Kidney (tissue), 14 donors: ENCODE measurements around the gene RBP7. TPM values are rescaled to one million over a fixed set of nuclear protein-coding genes. Genes with fewer than 3 reads are reported as not detected.

ENCODE experiments used
- DNase-seq, 5 donors: peaks; one replicate each; pipeline ENCODE4 v3.0.0-alpha.2; 2013 to 2020
- FAIRE-seq: peaks from 2 replicates; lab custom pipeline; 2012; peaks lifted over from hg19 to GRCh38; lab: Jason Lieb, UNC
- H3K27ac ChIP-seq, 2 donors: one replicate each; pipeline ENCODE4 v1.7.0; 2013; ENCODE audit warnings: low read depth in 2 of 2, low read length in 2 of 2, inconsistent platforms in 1 of 2
- H3K27me3 ChIP-seq: one replicate; pipeline ENCODE4 v1.7.1; 2013; ENCODE audit warnings: low read length, inconsistent platforms; ENCODE audit not compliant: control insufficient read depth, insufficient read depth
- H3K36me3 ChIP-seq, 3 donors: one replicate each; pipeline versions ENCODE4 v1.7.0 to v1.7.1; 2013; ENCODE audit warnings: low read length in 3 of 3, control low read depth in 1 of 3, inconsistent platforms in 1 of 3; ENCODE audit not compliant: insufficient read depth in 3 of 3, control insufficient read depth in 2 of 3
- H3K4me1 ChIP-seq, 3 donors: one replicate each; pipeline versions ENCODE4 v1.7.0 to v1.7.1; 2013; ENCODE audit warnings: low read length in 3 of 3, inconsistent platforms in 1 of 3, low read depth in 1 of 3; ENCODE audit not compliant: control insufficient read depth in 2 of 3, insufficient read depth in 2 of 3
- H3K4me3 ChIP-seq, 3 donors: one replicate each; pipeline versions ENCODE4 v1.7.0 to v1.8.1; 2013; ENCODE audit warnings: low read length in 3 of 3, control low read depth in 1 of 3, inconsistent platforms in 1 of 3
- H3K9ac ChIP-seq, 3 donors: one replicate each; pipeline versions ENCODE4 v1.7.0 to v1.7.1; 2013; ENCODE audit warnings: low read length in 3 of 3, control low read depth in 1 of 3, inconsistent platforms in 1 of 3
- H3K9me3 ChIP-seq, 3 donors: one replicate each; pipeline versions ENCODE4 v1.7.0 to v1.7.1; 2013; ENCODE audit warnings: low read length in 3 of 3, control low read depth in 1 of 3, inconsistent platforms in 1 of 3; ENCODE audit not compliant: control insufficient read depth in 2 of 3, insufficient read depth in 1 of 3
- CTCF ChIP-seq: IDR thresholded peaks from 3 replicates; pipeline ENCODE4 v1.5.1; 2012; ENCODE audit warnings: mild to moderate bottlenecking, moderate library complexity, borderline replicate concordance; ENCODE audit not compliant: insufficient read depth; ENCODE audit errors: extremely low read depth
- intact Hi-C: fragments of 100-400 bp; cut with DNase I; formaldehyde crosslinking; loops from one replicate; pipeline ENCODE4 v1.11.1; 2022
- polyA plus RNA-seq: library from polyadenylated mRNA; stranded (reverse); fragments of 350-450 nt; fragmentation: Illumina TruSeq; extraction: RNeasy Lipid Tissue Mini Kit (QIAGEN cat#74804); gene quantifications from one replicate; pipeline ENCODE4 v1.2.3, GENCODE V29; 2014; ENCODE audit warnings: low read depth, low replicate concordance; ENCODE audit not compliant: insufficient read depth
- total RNA-seq: library from RNA; stranded (reverse); fragmentation: NEBNext Ultra II Directional; extraction: Animal tissue kit (Norgen Biotek cat#: 25700); gene quantifications from one replicate; pipeline ENCODE4 v1.2.1, GENCODE V29; 2021
- donor health status: control.
- donor health status: control.
- donor health status: control.
- donor health status: control.
- donor health status: control.
- donor health status: DM: yes; HTN: yes; CAD: no.
- donor health status: Normal renal cell carcinoma (clear cell type).

Gene RBP7
- total and polyA plus RNA-seq, 2 donors from 2014 or later, result 21.2 to 49.3 TPM

GRCh38 chr1:10042746-10043145 is 45.7 kb downstream of the RBP7 start:
- intact Hi-C loops, result no loop called here
- no peak for FAIRE-seq

DNA sequence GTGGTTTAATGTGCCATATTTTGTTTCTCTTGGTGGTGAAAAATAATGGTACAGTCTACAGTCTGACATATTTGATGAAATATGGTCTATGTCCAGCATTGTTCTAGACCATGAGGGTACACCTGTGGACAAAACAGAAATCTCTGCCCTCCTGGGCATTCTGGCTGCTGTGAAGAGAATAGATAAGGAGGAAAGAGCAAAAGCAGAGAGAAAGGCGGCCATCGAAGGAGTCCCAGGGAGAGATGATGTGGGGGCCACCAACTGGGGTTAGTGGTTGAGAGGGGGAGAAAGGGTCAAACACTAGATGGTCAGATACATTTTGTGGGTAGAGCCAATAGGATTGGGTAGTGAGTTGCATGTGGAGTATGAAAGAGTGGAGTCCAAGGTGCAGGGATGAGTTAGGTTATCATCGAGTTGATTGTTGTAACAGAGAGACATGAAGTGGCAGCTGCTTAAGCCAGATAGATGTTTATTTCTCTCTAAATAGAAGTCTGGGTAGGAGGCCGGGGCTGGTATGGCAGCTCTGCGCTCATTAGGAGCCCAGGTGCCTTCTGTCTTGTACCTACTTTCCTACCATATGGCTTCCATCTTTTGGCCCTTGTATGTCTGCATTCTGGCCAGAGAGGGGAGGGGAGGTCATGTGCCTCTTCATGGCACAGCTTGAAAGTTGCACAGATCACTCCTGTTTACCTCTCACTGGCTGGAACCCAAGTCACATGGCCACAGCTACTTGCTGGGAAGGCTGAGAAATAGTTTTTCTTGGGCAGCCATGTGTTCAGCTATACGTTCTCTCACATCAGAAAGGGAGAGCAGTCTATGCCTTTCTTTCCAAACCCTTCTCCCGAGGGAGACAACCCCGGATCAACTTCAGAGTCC is 48.7 kb downstream of the RBP7 start:
- H3K27me3 ChIP-seq, result no peaks in the 10 kb centered on the region
- H3K4me1 ChIP-seq, result peaks cover 0 to 12% (median 7%) of the 10 kb centered on the region in 3 donors
- H3K36me3 ChIP-seq, result no peaks in the 10 kb centered on the region
- no peak for FAIRE-seq
- TF ChIP-seq CTCF, result no peak
- intact Hi-C loops, result no loop called here
- no peak overlapping the region for H3K27ac ChIP-seq
- H3K4me3 ChIP-seq, result no peak overlapping the region
- H3K9ac ChIP-seq, result no peak overlapping the region
- DNase-seq, result peak in 3 of 5 donors; percentile 11 to 43 (median 15)
- no peaks in the 10 kb centered on the region for H3K9me3 ChIP-seq

More at GRCh38 chr1:10042746-10043145, 45.7 kb downstream of the RBP7 start:
- H3K36me3 ChIP-seq, result peaks cover 0 to 2% (median 0%) of the 10 kb centered on the region in 3 donors
- no peak overlapping the region for H3K27ac ChIP-seq
- no peak for TF ChIP-seq CTCF
- H3K9ac ChIP-seq, result no peak overlapping the region
- H3K27me3 ChIP-seq, result no peaks in the 10 kb centered on the region
- DNase-seq, result no peak
- H3K4me3 ChIP-seq, result no peak overlapping the region
- H3K4me1 ChIP-seq, result peaks cover 0 to 12% (median 7%) of the 10 kb centered on the region in 3 donors
- H3K9me3 ChIP-seq, result no peaks in the 10 kb centered on the region

DNA sequence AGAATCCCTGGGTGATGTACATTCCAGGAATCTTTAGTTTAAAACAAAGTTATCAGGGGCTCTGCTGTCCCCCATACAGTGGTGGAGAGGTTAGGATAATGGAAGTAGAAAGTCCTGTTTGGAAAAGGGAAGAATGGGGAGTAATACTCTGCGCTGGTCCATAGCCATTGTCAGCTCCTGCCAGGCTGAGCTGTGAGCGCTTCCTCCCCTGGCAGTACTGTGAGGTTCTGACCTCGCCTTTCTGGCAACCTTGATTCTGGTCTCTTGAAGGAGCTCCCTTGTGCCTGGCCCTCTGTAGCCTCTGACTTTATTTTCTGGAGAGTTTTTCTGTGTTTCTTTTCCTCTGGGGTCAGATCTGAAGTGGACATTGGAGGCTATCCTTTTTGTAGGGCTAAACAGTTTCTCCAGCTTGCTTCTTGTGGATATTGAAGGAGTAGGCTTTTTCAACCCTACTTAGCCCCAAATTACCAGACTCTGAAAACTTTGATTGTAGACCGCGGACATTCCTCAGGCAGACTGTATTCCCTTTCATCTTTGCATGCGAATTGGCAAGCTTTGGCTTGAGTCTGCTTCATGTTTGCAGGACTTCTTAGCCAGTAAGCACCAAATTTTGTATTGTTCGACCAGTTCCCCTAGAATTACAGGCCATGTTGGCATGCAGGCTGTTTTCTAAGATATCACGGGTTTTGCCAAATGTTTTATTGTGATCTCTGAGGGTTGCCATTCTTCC is 49.5 kb downstream of the RBP7 start:
- intact Hi-C loops, result no loop called here
- H3K36me3 ChIP-seq, result peaks cover 0 to 4% (median 3%) of the 10 kb centered on the region in 3 donors
- H3K4me1 ChIP-seq, result peaks cover 0 to 12% (median 7%) of the 10 kb centered on the region in 3 donors
- no peak for TF ChIP-seq CTCF
- FAIRE-seq (no peak), DNase-seq (no peak)
- no peaks in the 10 kb centered on the region for H3K9me3 ChIP-seq
- H3K27me3 ChIP-seq, result no peaks in the 10 kb centered on the region
- no peak overlapping the region for H3K9ac ChIP-seq
- no peak overlapping the region for H3K27ac ChIP-seq
- H3K4me3 ChIP-seq, result no peak overlapping the region
